Activated T-cell treated with anti-CD3 and anti-CD28 coated beads, Interleukin-2, amount 50 U/mL, for 72 hours (primary cell): Measurements from ENCODE around the gene RXFP3. TPM values are rescaled to one million over a fixed set of nuclear protein-coding genes. Genes with fewer than 3 reads are reported as not detected.

Source experiments
- ATAC-seq, 2 donors: fragments of 150-1000 bp; cut with Tn5 transposase; replicated peaks in 1 of 2; 2 replicates each; pipeline ENCODE4 v1.10.0; 2021; ENCODE audit warnings: moderate library complexity in 2 of 2, mild to moderate bottlenecking in 1 of 2
- DNase-seq, 2 donors: peaks; one replicate each; pipeline ENCODE4 v3.0.0; 2021 to 2022; ENCODE audit warnings: mixed read lengths in 1 of 2
- H3K27ac Mint-ChIP-seq: one replicate; pipeline ENCODE4 v1.8.0; 2022; ENCODE audit warnings: mild to moderate bottlenecking, moderate library complexity, mixed read lengths
- H3K27me3 Mint-ChIP-seq: one replicate; pipeline ENCODE4 v1.8.0; 2022; ENCODE audit warnings: low read depth, mixed read lengths
- H3K36me3 Mint-ChIP-seq, 2 donors: one replicate each; pipeline ENCODE4 v1.8.0; 2022; ENCODE audit warnings: mixed read lengths in 2 of 2, mild to moderate bottlenecking in 1 of 2; ENCODE audit not compliant: insufficient read depth in 2 of 2
- H3K4me1 Mint-ChIP-seq: one replicate; pipeline ENCODE4 v1.8.0; 2022; ENCODE audit warnings: low read depth, mixed read lengths
- H3K4me3 Mint-ChIP-seq, 2 donors: one replicate each; pipeline ENCODE4 v1.8.0; 2022; ENCODE audit warnings: mild to moderate bottlenecking in 2 of 2, mixed read lengths in 2 of 2, moderate library complexity in 2 of 2
- H3K9me3 Mint-ChIP-seq, 2 donors: one replicate each; pipeline ENCODE4 v1.8.0; 2022; ENCODE audit warnings: mixed read lengths in 2 of 2
- total RNA-seq, 2 donors: library from RNA; stranded (reverse); gene quantifications; one replicate each; pipeline ENCODE4 v1.2.3, GENCODE V29; 2022

The RXFP3 gene
- total RNA-seq, 2 donors from 2014 or later: not detected

DNA sequence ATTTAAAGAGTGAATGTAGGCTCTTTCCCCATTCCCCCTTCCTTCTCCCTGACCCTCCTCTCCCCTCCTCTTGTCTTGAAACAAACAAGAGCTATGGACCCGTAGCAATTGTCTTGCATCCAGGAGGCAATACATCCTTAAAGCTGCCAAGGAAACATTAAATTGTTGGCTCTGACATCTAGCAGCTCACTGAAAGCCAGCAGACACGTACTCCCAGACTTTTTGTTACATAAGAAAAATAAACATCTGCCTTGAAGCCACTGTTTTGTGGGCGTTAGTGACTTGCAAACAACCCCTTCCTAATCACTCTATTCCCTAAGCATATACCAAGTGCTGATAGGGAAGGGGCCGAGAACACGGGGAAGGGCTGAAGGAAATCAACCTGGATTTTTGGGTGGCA lies 39.7 kb downstream of the RXFP3 start:
- DNase-seq (no peak), ATAC-seq (no peak)
- Mint-ChIP-seq H3K36me3 (no peaks in the 10 kb centered on the region), H3K4me3 (no peak overlapping the region), H3K27me3 (peaks cover 6% of the 10 kb centered on the region), H3K9me3 (no peaks in the 10 kb centered on the region), H3K4me1 (peaks cover 16% of the 10 kb centered on the region), H3K27ac (no peak overlapping the region)

- H3K27me3 Mint-ChIP-seq: peaks cover 5% of the 10 kb centered on the region
- no peak overlapping the region for H3K4me3 Mint-ChIP-seq
- peaks cover 16% of the 10 kb centered on the region for H3K4me1 Mint-ChIP-seq
- DNase-seq (no peak), ATAC-seq (no peak)
- no peaks in the 10 kb centered on the region for H3K9me3 Mint-ChIP-seq
- no peak overlapping the region for H3K27ac Mint-ChIP-seq
- no peaks in the 10 kb centered on the region for H3K36me3 Mint-ChIP-seq
Measured at GRCh38 chr5:33976307-33976706, 40.1 kb downstream of the RXFP3 start.

GRCh38 chr5:33978306-33978705 lies 42.1 kb downstream of the RXFP3 start:
- H3K27ac Mint-ChIP-seq: no peak overlapping the region
- DNase-seq (no peak), ATAC-seq (no peak)
- no peaks in the 10 kb centered on the region for H3K9me3 Mint-ChIP-seq
- H3K27me3 Mint-ChIP-seq: peaks cover 3% of the 10 kb centered on the region
- no peak overlapping the region for H3K4me3 Mint-ChIP-seq
- no peaks in the 10 kb centered on the region for H3K36me3 Mint-ChIP-seq
- peaks cover 8% of the 10 kb centered on the region for H3K4me1 Mint-ChIP-seq

GRCh38 chr5:33980030-33980429 lies 43.8 kb downstream of the RXFP3 start:
- no peak overlapping the region for H3K4me3 Mint-ChIP-seq
- H3K36me3 Mint-ChIP-seq: no peaks in the 10 kb centered on the region
- DNase-seq: no peak
- ATAC-seq: no peak
- no peaks in the 10 kb centered on the region for H3K9me3 Mint-ChIP-seq
- H3K27me3 Mint-ChIP-seq: no peaks in the 10 kb centered on the region
- H3K27ac Mint-ChIP-seq: no peak overlapping the region
- no peaks in the 10 kb centered on the region for H3K4me1 Mint-ChIP-seq

DNA sequence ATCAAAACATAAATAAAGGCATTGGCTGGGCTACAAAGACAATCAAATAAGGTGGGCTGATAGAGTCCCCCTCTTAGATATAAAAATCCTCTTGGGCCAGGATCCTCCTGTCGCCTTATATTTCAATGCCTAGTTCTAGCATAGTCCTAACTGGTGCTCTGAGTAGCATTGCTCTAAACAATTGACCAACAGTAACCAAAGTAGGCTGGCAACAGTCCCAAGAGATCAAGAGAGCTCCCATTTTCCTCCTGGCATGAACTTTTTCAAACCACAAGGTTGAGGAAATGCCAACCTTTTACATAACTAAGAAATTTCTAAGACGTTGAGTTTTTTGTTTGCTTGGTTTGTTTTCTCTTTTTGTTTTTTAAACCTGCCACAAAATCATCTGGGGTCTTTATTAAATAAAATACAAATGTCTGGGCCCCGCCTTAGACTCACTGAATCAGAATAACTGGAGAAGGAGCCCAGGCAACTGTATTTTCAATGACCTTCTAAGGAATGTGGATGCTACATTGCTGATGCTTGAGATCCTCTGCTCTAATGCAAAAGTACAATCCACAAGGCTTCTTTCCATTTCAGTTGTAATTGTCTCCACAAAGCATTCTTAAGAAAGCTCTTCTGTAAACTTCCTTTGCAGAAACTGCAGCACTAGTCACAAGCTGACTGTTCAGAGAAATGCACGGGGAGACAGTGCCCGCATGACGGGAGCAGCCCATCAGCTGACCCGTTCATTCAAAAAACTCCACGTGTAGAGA lies 45.4 kb downstream of the RXFP3 start:
- Mint-ChIP-seq H3K4me1 (no peaks in the 10 kb centered on the region), H3K27me3 (no peaks in the 10 kb centered on the region), H3K9me3 (no peaks in the 10 kb centered on the region), H3K36me3 (no peaks in the 10 kb centered on the region), H3K4me3 (no peak overlapping the region), H3K27ac (no peak overlapping the region)
- no peak for DNase-seq
- no peak for ATAC-seq

- H3K9me3 Mint-ChIP-seq: no peaks in the 10 kb centered on the region
- no peaks in the 10 kb centered on the region for H3K27me3 Mint-ChIP-seq
- ATAC-seq (no peak), DNase-seq (no peak)
- H3K27ac Mint-ChIP-seq: no peak overlapping the region
- no peaks in the 10 kb centered on the region for H3K4me1 Mint-ChIP-seq
- peaks cover 5 to 12% of the 10 kb centered on the region in 2 donors for H3K36me3 Mint-ChIP-seq
- no peak overlapping the region for H3K4me3 Mint-ChIP-seq
Measured at GRCh38 chr5:33984178-33984577, 48.0 kb downstream of the RXFP3 start.

GRCh38 chr5:33984671-33985124 lies 48.5 kb downstream of the RXFP3 start, which contains the start of gene SLC45A2:
Gene SLC45A2, minus strand, starts transcription at chr5:33984693. Its CDS starts 110 bp downstream, at chr5:33984583.
- peaks cover 5 to 15% of the 10 kb centered on the region in 2 donors for H3K36me3 Mint-ChIP-seq
- no peaks in the 10 kb centered on the region for H3K4me1 Mint-ChIP-seq
- H3K27ac Mint-ChIP-seq: no peak within 1 kb of the TSS
- ATAC-seq (no peak), DNase-seq (no peak)
- no peaks in the 10 kb centered on the region for H3K27me3 Mint-ChIP-seq
- no peak within 1 kb of the TSS for H3K4me3 Mint-ChIP-seq
- no peaks in the 10 kb centered on the region for H3K9me3 Mint-ChIP-seq

- Mint-ChIP-seq H3K27me3 (no peaks in the 10 kb centered on the region), H3K9me3 (no peaks in the 10 kb centered on the region), H3K4me3 (no peak overlapping the region), H3K27ac (no peak overlapping the region), H3K4me1 (no peaks in the 10 kb centered on the region), H3K36me3 (peaks cover 5 to 15% of the 10 kb centered on the region in 2 donors)
- ATAC-seq (no peak), DNase-seq (no peak)
Measured at GRCh38 chr5:33985447-33985846, 49.3 kb downstream of the RXFP3 start.

Other genes with a start within 250 kb of the RXFP3 start
- under 1 TPM in 1 of 2 donors, not detected in 1; 0.05 TPM for gene ADAMTS12, start 44.4 kb upstream of the RXFP3 start, total RNA-seq
- gene SLC45A2, start 48.3 kb downstream of the RXFP3 start, total RNA-seq: not detected
- gene AMACR, start 71.7 kb downstream of the RXFP3 start, total RNA-seq: 1 to 10 TPM; 5.5 to 6.7 TPM
- gene C1QTNF3, start 106.8 kb downstream of the RXFP3 start, total RNA-seq: 1 to 10 TPM; 2.8 to 5.1 TPM